AG10803 (cell line): ENCODE results near the gene RPL18A.

Experiments
- DNase-seq: peaks from one replicate; pipeline ENCODE4 v3.0.0; 2010; ENCODE audit warnings: low read depth
- H3K4me3 ChIP-seq: 2 replicates; pipeline ENCODE4 v1.5.1; 2011; ENCODE audit warnings: mild to moderate bottlenecking, low read length, control low read depth
- TF ChIP-seq, protein P1 (sequence below): conservative IDR thresholded peaks from 2 replicates; pipeline ENCODE4 v1.5.1; 2011; ENCODE audit warnings: mild to moderate bottlenecking, low read length, control low read depth, inconsistent platforms

RPL18A gene

DNA sequence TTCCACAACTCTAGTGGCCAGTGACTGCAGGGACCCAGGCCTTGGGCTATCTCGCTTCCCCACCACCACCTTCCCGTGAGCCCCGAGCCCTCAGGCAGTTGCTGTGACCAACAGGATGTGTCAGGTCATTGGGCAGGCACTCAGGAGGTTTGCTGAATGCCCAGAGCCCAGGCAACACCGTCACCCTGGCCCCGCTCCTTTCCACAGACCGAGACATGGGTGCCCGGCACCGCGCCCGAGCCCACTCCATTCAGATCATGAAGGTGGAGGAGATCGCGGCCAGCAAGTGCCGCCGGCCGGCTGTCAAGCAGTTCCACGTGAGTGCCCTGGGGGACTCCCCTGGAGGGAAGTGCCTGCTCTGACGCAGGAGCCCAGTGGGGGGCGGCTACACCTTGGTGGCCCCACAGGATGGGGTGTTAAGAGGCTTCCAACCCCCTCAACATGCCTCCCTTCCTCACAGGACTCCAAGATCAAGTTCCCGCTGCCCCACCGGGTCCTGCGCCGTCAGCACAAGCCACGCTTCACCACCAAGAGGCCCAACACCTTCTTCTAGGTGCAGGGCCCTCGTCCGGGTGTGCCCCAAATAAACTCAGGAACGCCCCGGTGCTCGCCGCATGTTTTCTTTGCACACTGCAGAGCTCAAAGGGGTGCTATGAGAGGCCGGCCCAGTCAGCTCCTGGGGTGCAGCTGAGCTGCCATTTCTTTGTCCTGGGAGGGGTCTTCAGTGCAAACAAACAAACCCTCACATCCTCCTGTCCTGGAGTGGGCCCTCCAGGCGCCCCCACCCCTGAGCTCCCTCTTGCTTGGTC lies 3.2 kb downstream of the RPL18A start:
- no peak for DNase-seq
- TF ChIP-seq, protein P1, sequence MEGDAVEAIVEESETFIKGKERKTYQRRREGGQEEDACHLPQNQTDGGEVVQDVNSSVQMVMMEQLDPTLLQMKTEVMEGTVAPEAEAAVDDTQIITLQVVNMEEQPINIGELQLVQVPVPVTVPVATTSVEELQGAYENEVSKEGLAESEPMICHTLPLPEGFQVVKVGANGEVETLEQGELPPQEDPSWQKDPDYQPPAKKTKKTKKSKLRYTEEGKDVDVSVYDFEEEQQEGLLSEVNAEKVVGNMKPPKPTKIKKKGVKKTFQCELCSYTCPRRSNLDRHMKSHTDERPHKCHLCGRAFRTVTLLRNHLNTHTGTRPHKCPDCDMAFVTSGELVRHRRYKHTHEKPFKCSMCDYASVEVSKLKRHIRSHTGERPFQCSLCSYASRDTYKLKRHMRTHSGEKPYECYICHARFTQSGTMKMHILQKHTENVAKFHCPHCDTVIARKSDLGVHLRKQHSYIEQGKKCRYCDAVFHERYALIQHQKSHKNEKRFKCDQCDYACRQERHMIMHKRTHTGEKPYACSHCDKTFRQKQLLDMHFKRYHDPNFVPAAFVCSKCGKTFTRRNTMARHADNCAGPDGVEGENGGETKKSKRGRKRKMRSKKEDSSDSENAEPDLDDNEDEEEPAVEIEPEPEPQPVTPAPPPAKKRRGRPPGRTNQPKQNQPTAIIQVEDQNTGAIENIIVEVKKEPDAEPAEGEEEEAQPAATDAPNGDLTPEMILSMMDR: no peak
- no peak overlapping the region for H3K4me3 ChIP-seq

DNA sequence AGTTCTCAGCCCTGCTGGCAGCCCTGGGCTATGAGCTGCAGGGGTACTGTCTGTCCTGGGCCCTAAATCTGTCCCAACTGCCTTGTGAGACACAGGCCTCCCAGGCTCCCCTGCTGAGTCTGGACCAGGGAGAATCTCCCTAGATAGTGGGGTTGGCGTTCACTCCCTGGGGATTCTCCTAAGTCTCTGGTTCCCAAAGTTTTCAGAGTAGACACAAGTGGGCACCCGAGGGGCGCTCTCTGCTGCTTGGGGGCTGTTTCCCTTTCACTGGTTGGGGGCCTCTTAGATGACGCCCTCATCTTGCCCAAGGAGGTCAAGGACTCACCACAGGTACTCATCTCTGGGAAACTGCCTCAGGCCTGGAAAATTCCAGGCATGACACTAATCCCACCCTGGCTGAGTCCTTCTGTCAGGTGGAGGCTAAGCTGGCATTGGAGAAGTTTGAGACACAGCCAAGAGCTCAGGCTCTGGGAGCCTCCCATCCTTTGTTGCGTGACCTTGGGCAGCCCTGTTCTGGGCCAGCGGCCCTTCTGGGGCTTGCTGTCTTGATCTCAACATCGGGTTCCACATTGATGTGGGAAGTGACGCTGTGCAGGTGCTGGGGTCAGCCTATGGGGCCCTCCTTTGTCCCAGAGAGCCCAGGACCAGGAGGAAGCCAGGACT lies 3.9 kb downstream of the RPL18A start:
- no peak for DNase-seq
- TF ChIP-seq, protein P1: no peak
- no peak overlapping the region for H3K4me3 ChIP-seq

DNA sequence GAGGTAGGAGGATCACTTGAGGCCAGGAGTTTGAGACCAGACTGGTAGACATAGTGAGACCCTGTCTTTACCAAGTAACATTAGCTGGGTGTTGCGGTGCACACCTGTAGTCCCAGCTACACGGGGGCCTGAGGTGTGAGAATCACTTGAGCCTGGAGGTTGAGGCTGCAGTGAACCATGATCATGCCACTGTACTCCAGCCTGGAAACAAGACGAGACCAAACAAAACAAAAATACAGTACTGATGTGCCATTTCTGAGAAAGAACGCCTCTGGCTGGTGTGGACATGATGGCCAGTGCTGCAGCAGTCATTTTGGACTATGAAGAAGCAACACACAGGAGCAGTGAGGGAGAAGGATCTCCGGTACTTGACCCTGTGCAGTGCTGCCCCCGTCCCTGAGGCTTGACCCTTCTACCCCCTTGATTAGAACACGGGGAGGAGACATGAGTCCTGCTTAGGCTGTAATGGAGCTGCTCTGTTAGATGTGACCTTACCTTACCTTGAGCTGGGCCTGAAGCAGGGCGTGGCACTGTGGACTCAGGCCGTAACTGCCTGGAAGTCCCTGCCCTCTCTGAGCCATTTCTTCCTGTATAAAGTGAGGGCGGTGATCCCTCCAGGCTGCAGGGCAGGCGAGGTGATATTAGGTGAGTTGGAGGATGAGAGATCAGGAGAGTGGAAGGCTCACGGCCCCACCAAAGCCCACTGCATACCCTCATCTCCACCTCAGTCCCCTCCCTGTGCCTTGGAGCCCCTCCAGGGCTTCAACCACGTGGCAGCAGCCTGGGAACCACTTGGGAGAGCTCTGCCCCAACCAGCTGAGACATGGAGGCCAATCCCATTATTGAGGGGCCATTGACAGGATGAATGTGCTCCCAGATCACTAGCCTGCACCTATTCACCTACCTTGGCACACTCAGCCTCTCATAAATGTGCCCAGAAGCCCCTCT lies 5.9 kb downstream of the RPL18A start:
- TF ChIP-seq, protein P1: no peak
- DNase-seq: no peak
- H3K4me3 ChIP-seq: no peak overlapping the region

DNA sequence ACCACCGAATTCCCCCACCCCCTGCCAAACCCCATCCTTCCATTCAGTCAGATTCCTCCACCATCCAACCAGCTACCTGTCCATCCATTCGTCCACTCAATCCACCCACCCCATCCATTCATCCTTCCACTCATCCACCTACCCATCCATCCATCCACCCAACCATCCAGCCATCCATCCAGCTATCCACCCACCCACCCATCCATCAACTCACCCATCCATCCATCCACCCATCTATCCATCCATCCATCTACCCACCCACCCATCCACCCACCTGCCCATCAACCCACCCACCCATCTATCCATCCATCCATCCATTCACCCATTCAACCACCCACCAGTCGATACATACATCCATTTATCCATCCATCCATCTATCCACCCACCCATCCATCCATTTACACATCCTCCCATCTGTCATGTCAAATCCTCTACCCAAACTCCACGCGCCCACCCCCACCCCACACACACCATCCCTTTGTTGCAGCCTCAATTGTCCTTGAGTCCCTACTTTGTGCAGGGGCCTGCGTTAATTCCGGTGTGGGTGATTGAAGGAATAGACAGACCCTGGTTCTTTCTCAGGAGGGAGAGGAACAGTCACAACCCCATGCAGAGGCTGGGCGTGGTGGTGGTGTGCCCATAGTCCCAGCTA lies 6.7 kb downstream of the RPL18A start:
- TF ChIP-seq, protein P1: no peak
- no peak for DNase-seq
- no peak overlapping the region for H3K4me3 ChIP-seq

DNA sequence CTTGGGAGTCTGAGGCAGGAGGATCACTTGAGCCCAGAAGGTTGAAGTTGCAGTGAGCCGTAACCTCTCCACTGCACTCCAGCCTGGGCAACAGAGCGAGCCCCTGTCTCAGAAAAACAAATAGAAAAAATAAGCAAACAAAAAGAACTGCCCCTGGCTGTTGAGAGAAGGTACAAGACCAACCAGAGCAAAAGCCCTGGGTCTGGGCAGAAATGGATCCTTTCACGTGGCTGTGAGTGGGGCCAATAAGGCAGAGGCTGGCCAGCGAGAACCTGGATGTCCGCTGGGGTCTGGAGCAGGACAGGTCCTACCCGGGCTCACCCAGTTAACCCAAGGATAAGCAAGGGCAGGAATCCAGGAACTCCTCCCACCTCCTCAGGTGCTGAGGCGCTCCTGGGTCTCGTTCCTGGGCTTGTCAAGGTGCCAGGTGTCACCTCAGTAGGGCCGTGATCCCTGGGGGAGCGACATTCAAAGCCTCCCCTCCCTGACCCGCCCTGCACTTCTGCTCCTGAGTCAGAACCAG lies 7.3 kb downstream of the RPL18A start:
- DNase-seq: no peak

DNA sequence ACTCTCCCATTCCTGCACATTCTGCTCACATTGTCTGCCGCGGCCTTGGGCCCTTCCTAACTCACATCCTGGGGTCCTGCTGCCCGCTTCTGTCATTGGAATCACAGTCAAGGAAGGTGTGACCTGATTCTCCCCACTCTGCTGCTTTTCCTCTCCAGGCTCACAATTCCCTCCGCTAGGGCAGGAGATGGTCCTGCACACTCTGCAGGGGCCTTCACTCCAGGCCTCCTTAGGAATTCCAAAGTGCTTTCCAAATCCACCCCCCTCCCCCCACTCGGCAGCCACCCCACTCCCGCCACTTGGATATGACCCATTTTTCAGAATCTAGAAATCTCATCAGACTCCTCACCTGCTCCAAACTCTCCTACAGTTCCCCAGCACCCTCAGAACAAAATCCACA lies 9.0 kb downstream of the RPL18A start:
- no peak for DNase-seq
- TF ChIP-seq, protein P1: no peak
- H3K4me3 ChIP-seq: no peak overlapping the region

More for the DNA sequence above, 7.3 kb downstream of the RPL18A start:
- H3K4me3 ChIP-seq: no peak overlapping the region
- TF ChIP-seq, protein P1: no peak
